GM12801 (cell line): ENCODE results near the gene AATK.

Experiments used
- CTCF ChIP-seq: IDR thresholded peaks from one replicate; pipeline ENCODE4 v1.5.1; 2011; ENCODE audit warnings: control low read depth; ENCODE audit not compliant: insufficient read length; ENCODE audit errors: extremely low read depth

The AATK gene

GRCh38 chr17:81200201-81200600 is 34.2 kb upstream of the AATK start:
- TF ChIP-seq CTCF: no peak

- no peak for TF ChIP-seq CTCF
These were observed 33.4 kb upstream of the AATK start for GRCh38 chr17:81199482-81199830.

- no peak for TF ChIP-seq CTCF
These were observed 32.9 kb upstream of the AATK start for GRCh38 chr17:81198826-81199481.

GRCh38 chr17:81197831-81198490 is 31.9 kb upstream of the AATK start:
- TF ChIP-seq CTCF: no peak

GRCh38 chr17:81197409-81197795 is 31.4 kb upstream of the AATK start:
- TF ChIP-seq CTCF: no peak

GRCh38 chr17:81196505-81197408 is 30.7 kb upstream of the AATK start:
- no peak for TF ChIP-seq CTCF

GRCh38 chr17:81195941-81196495 is 30.0 kb upstream of the AATK start:
- TF ChIP-seq CTCF: no peak
